ENCODE measurements around the gene ITIH5.

ITIH5 gene

DNA sequence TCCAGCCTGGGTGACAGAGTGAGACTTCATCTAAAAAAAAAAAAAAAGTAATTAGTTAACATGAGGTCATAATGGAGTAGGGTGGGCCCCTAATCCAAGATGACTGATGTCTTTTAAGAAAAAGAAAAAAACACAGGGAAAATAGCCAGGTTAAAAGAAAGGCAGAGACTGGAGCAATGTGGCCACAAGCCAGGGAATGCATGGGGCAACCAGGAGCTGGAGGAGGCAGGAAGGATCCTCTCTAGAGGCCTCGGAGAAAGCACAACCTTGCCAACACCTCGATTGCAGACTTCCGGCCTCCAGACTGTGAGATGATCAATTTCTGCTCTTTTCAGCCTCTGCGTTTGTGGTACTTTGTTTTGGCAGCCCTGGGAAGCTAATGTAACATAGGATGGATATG, 121.5 kb downstream of the ITIH5 start:
- DNase-seq = no peak

DNA sequence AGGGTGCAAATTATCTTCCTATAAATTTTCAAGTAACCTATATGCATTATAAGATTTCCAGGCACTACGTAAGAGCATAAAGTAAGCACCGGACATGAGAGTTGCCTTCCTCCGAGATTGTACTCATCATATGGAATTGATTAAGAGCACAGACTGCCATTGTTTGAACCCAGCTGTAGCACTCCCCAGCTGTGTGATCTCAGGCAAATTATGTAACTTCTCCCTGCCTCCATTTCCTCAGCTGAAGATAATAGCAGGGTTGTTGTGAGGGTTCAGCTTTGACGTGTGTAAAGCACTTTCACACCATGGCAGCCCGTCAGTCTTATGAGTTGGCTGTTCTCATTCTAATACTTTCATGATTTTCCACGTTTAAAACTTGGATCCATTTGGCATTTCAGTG, 122.6 kb downstream of the ITIH5 start:
- peak; percentile 22 for DNase-seq

DNA sequence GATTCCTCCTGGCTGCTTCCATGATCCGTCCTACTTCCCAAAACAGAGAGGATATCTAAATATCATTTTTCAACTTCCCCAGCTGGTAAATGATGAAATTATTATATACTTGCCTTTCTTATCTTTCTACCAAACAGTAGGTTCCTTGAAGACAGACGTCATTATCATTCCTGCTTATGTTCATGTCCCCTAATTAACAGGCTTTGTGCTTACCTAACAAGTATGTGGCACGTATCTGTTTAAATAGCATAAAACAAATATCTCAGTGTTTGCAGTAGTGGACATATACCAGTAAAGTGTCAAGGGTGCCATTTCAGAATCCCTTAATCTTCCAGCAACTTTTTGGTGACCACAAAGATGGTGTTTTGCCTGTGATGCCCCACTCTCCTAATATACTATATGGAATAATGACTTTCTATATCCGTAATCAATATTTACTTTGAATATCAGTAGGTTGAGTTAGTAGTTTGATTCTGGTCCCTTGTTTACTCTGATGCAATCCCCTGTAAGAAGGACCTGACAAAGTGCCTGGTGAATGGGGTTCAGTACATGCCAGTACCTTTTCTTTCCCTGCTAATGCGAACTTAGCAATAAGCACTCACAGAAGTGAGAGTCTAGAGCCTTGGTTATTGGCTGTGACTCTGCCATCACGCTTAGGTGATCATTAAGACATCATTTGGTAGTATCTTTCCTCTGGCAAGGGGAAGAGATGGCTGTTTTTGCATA, 124.4 kb downstream of the ITIH5 start:
- DNase-seq = no peak

DNA sequence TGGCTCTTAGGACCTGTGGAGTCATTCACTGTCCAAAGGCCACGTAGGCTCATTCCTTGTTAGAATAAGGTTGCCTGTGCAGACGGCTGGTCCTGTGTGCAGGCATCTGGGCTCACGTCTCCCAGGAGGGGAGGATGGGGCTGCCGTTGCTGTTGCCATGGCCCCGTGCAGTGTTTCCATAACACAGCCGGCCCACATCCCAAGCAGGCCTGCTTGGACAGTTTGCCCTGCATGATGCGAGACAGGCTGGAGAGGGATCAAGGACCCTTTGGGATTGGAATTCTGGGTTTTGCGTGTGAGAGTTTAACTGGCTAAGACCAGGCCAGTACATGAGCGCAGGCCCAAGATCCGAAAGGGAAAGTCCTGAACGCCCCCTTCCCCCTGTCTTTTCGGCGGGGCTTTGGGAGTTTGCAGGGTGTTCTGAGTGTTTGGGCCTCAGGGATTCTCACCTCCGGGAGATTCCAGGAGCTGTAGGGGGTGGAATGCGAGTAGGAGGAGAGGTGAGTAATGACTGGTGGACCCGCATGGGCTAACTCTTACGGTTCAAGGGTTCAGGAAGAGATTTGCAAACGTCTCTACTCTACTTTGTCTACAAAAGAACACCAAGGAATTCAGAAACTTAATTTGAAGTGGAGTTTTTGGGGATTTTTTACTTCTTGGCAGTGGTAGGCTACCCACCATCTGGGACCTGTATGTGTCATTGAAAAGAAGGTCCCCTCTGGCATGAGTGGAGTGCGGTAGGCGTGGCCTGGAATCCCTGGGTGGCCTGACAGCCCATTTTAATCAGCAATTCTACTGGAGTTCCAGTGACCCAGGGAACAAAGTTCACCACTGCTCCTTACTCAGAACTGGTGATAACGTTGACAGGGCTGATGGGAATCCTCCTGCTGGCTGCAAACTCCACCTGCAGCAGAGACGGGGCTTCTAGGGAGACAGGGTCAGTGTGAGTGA, 125.4 kb downstream of the ITIH5 start:
- no peak for DNase-seq

DNA sequence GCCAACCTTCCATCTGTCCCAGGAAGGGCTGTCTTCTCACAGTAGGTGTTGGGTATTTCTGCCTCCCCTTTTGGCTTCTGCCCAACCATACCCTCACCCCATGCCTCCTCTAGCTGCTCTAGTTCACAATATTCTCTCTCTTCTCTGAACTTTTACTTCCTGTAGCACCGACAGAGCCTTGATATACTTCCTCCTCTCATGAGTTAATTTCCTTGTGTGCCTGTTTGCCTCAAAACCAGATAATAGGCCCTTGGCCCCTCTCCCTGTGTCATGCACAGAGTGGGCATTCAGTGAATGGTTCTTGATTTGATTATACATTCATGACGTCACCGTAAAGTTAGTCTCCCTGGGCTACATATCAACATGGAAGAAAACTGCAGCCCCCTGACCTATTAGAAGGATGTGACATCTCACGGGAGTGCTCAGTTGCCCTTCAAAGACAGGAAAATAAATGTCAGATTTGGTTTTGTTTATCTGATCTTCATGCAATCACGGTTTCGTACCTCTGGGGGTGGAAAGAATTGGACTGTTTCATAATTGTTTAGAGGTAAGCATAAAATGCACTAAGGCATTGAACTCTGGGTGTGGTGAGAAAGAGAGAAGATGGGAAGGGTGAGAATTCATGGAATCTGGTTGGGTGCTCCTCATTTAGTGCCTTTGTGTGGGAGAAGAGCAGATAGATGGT, 127.7 kb downstream of the ITIH5 start:
- DNase-seq = no peak

DNA sequence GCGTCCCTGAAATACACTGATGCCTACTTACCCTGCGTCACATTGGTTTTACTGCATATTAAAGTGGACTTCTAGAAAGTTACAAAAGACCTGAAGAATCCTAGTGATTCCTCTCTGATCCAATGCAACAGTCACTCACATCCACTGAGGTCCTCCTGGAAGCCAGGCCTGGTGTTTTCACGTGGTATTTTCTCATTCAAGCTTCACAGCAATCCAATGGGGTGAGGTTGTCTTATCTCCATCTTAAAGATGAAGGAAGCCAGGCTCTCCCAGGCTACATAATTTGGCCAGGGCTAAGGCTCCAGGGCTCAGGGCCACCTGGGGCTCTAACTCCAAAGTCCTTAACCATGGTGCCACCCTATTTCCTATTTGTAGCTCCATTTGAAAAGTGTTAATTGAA, 129.6 kb downstream of the ITIH5 start:
- DNase-seq = no peak

DNA sequence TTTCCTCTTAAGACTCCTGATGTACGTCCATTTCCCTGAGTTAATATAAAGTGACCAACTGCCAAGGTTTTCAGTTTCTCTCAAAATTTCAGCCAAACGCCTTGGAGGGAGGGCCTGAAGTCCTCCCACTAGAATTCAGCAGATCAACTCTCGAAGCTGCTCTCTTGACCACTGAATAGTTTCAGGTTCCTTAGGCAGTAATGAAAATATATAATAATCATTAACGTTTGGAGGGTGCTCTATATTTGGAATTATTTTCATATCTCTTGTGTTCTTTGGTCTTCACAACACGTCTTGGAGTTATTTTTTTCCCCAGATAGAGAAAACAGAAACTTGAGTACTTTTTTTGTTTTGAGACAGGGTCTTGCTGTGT, 132.3 kb downstream of the ITIH5 start:
- no peak for DNase-seq

DNA sequence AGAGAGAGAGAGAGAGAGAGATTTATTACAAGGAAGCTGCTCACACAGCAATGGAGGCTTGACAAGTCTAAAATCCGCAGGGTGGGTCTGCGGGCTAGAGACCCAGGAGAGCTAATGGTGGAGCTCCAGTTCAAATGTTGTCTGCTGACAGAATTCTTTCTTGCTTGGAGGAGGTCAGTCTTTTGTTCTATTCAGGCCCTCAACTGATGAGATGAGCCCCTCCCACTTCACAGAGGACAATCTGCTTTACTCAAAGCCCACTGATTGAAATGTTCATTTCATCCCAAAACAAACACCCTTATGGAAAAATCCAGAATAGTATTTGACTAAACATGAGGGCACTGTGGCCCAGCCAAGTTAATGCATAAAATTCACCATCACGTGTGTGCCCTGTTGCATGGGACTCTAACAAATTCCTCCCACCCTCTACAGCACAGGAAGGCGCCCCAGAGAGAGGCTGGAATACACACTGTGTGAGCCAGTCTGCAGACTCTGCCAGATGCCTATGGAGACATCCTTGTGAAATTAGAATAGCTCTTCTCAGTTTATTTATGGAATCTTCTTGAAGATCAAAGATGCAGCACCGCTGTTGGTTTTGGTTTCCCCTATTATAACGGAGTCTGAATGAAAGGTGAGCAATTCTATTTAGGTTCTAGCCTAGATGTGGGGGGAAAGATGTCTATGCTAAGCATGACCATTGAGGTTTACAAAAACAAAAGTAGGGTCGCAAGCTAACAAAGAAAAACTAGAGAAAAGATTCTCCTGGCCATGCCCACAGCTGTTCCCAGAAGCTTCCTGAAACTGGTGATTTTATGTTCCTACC, 132.9 kb downstream of the ITIH5 start:
- no peak for DNase-seq

DNA sequence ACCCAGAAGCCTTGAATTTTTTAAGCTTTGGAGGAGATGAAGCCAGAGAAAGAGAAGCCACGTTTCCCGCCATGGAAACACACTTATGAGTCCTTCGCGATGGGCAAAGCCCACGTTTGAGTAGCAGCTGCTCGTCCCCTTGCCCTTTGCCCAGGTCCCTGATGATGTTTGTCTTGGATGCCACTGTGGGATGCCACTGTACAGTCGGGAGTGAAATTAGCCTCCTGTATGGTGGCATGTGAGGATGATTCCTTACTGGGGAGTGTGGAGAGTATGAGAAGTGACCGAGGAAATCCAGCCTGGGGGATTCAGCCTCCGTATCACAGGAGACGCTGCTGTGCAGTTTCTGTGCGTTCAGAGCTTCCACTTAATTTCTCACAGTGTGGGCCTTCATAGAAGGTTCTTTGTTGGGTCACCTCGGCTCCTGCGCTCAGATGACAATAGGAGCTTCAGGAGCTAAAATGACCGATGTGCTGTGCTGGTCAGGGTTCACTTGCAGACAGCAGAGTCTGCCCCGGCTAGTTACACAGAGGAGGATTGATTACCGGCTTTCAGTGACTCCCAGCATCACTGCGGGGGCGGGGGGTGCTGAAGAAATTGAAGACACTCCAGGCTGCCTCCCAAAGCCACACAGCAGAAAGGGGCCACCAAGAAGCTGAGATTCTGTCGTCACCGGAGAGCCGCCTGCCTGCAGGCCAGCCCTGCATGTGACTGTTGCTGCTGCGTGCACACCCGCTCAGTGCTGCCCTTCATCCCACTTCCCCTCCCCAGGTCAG, 133.9 kb downstream of the ITIH5 start:
- DNase-seq = no peak

DNA sequence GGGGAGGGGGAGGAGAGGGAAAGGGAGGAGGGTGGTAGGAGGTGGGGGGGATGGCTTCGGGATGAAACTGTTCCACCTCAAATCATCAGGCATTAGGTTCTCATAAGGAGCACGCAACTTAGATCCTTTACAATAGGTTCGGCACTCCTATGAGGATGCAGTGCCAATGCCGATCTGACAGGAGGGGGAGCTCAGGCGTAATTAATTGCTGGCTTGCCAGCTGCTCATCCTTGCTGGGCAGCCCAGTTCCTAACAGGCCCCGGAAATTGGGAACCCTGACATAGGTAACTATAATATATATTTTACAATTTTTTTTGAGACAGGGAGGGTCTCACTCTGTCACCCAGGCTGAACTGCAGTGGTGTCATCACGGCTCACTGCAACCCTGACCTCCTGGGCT, 137.1 kb downstream of the ITIH5 start:
- DNase-seq = peak; percentile 56

DNA sequence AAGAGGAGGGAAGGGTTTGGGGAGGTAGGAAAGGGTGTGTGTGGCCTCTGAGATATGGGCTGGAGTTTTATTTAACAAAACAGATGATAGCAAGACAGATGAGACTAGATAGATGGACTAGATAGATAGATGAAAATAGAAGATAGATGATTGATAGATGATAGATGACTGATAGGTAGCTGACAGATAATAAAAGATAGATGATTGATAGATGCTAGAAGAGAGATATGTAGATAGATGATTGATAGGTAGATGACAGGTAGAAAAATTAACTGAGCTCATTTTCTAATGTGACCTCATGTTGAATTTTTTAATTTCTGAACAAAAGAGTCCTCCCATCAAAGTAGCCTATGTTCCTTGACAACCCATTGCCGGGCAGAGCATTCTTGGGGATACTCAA, 139.3 kb downstream of the ITIH5 start:
- DNase-seq = no peak

DNA sequence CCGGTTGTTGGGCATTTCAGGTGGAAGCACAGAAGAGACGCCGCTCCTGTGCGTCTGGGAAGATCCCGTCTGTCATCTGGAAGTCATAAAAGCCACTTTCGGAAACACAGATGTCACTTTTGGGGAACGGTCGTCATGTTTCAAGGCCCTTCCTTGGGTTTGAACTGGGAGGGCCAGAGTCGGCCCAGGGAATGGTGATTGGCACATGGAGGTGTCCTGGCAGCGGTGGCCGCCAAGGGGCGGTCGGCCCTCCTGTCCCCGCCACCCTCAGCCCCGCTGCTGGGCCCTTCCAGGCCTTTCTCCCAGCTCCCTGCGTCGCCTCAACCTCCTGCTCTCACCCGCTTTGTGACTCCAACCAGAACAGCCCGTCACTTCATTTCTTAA, 140.8 kb downstream of the ITIH5 start:
- DNase-seq = no peak

DNA sequence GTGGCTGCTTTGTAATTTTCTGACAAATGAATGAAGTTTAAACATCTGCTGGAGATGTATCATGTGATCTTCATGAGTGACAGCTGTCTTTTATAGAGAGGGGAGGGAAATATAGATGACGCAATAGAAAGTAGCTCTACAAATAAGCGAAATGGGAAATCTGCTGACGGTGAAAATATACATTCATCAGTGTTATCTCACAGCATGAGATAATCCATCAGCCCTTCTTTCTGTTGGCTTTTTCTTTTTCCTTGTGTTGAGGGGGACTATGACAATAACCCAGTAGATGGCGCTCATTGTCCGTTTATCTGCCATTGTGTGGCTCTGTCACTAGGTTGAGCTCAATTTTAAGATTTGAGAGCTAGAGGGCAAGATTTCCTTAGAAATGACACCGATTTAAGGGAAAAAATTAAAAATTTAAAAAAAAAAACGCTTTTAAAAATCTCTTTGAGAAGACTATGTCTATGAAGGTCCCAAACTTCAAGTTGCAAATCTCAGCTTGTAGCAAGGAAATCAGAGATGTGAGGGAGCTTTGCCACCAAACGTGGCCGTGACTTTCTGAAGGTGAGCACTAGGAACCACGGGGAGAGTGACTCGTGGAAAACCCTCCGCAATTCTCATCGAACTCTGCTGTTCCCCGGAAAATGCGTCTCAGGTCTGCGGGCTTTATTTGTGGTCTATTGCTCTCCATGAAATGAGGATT, 141.3 kb downstream of the ITIH5 start:
- DNase-seq = peak; percentile 84

DNA sequence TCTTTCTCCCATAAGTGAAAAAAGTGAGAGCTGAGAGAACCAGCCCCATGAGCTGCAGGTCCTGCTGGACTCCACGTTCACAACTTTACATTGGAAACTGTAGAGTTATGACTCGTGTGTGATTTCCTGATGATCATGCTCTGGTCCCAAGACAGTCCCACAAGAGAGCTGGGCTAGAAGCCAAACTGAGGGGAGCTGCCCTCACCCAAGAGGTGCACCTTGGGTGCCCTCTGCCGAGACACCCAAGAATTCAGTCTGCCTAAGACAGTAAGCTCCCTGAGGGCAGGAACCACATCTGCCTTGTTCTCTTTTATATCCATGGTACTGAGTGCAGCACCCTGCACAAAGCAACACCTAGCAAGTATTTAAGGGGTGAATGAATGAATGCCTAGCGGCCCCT, 143.1 kb downstream of the ITIH5 start:
- DNase-seq = no peak

DNA sequence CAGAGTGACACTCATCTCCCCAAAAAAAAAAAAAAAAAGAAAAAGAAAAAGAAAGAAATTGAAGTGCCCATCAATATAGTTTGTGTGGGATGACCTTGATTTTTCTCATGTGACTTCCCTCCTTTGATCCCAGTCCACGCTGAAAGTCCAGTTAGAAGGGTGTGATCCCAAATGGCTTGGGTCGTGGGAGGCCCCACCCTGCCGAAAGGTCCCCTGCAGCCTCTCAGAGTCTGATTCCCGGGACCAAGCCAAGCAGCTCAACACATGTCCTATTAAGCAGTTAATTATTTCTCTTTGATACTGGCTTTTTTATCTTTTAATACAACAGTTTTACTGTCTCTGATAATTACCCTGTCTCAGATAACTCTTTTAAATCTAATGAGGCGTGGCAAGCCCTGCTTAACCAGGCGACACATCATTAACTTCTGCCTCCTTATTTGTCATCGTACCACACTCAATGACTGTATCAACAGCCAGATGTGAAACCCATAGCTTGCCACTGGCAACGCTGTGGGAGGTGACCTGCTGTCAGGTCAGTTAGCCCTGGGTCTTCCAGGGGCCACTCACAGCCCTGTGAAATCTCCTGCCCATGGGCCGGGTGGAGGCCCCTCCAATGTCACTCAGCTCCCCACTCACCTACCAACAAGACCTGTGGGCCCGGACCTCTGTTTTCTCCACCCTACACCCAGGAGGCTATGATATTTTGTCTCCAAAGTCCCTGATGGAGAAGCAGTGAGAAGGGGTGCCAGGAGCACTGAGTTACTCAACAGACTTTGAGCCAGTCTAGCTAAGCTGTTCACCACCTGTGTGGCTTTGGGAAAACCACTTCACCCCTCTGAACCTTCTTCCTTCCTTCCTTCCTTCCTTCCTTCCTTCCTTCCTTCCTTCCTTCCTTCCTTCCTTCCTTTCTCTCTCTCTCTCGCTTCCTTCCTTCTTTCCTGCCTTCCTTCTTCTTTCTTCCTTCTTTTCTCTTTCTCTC, 146.0 kb downstream of the ITIH5 start:
- no peak for DNase-seq

DNA sequence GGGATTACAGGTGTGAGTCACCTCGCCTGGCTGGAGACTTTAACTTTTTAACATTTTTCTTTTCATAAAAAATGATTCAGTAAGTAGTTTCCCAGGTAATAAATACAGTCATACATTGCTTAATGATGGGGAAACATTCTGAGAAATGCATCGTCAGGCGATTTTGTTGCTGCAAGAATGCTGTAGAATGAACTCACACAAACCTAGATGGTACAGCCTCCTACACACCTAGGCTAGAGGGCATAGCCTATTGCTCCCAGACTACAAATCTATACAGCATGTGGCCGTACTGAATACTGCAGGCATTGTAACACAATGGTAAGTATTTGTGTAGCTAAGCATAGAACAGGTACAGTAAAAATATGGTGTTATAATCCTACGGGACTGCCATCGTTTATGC, 147.4 kb downstream of the ITIH5 start:
- no peak for DNase-seq

DNA sequence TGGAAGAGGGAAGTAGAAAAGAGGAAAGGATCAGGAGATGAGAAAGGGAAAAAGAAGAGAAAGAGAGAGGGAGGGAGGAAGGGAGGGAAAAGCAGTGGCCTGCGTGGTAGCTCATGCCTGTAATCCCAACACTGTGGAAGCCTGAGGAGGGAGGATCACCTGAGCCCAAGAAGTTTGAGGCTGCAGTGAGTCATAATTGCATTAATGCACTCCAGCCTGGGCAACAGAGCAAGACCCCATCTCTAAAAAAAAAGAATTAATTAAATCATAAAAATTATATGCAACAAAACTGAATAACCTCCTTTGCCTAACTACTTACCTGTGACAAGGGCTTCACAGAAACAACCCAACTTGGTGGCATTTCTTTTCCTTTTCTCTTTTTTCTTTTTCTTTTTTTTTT, 148.1 kb downstream of the ITIH5 start:
- no peak for DNase-seq

DNA sequence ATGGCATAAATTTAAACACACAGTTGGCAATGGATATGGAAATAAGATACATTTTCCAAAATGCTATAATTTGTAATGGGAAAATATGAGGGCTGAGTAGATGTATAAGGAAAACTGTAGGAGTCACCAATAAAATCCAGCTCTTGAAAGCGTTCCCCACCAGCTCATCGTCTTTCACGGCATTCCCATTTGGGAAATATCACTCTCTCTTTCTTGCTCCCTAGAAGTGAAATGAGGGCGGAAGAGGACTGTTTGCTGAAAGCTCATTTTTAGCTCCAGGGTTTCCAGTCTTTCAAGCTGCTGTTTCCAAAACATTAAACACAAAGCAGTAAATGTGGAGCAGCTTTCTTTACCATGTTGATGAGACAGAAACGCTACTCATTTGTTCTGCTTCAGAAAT, 151.3 kb downstream of the ITIH5 start:
- DNase-seq = no peak

DNA sequence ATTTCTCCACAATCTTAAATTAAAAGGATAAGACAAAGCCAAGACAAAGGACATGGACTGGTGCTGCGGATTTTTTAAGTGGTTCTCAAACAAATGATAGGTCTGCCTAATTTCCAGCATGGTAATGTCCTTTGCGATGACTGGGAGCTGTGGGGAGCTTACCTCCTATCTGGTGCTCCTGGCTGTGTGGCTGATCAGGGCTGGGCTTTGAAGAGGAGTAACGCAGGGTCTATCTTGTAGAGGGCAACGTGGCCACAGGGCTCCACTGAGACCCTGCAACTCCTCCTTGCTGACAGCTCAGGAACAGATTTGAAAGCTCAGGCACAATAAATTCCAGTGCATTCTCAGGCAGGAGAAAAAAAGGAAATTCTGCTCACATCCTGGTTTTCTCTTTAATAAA, 152.8 kb downstream of the ITIH5 start:
- no peak for DNase-seq

DNA sequence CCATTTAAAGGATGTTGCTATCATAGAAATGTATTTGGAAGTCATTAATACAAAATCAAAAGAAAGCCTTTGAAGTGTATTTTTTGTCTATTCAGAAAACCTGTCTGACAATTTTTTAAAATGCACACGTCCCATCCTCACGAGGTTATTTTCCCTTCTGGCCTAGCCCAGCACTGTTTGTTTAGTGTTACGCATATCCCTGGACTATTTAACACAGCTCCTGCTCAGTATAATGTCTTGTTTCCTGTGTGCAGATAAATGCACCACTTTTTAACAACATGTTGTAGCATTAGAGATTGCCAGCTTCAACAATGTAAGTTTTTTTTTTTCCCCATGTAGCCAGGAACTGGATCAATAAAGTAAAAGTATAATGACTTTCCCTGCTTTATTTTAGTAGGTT, 153.3 kb downstream of the ITIH5 start:
- no peak for DNase-seq

All from midbrain (tissue), 1 donor.